HG02870 (cell line): Measurements from ENCODE around the gene WRNIP1.

Experiments used
- ATAC-seq: cut with Tn5 transposase; IDR thresholded peaks from one replicate; pipeline ENCODE4 v1.9.1; 2021; ENCODE audit warnings: mild to moderate bottlenecking, moderate library complexity; ENCODE audit not compliant: unreplicated experiment

Gene WRNIP1

DNA sequence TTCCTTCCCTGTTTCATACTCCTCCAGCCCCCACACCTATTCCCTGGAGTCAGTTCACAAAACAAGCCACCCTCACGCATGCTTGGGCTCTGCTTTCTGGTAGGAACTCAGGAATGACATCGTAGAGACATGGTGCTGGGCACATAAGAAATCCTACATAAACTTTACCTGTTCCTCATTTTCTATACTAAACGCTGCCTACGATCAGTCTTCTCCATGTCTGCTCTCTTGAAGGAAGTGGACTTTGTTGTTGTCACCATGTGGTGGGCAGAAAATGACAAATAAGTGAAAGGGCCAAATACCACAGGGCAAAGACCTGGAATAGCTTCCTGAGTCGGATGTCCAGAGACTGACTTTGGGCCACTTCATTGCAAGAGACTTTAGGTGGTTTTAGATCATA, 24.6 kb upstream of the WRNIP1 start:
- no peak for ATAC-seq

DNA sequence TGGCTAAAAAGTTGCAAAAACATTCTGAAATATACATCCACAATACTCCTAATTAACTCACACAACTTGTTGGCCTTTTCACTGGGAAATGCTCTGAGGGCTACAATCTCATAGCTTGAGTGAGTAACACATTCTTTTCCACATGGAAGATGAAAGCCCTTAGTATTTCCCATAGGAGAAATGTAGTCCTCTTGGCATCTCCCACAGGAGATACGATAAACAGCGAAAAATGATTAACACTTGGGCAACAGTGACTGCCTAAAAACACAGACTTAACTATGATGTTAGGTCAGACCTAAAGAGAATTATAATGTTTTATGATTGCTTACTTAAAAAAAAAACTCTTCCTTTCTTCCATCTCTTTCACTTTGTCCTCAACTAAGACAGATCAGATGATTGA, 23.4 kb upstream of the WRNIP1 start:
- ATAC-seq: no peak

DNA sequence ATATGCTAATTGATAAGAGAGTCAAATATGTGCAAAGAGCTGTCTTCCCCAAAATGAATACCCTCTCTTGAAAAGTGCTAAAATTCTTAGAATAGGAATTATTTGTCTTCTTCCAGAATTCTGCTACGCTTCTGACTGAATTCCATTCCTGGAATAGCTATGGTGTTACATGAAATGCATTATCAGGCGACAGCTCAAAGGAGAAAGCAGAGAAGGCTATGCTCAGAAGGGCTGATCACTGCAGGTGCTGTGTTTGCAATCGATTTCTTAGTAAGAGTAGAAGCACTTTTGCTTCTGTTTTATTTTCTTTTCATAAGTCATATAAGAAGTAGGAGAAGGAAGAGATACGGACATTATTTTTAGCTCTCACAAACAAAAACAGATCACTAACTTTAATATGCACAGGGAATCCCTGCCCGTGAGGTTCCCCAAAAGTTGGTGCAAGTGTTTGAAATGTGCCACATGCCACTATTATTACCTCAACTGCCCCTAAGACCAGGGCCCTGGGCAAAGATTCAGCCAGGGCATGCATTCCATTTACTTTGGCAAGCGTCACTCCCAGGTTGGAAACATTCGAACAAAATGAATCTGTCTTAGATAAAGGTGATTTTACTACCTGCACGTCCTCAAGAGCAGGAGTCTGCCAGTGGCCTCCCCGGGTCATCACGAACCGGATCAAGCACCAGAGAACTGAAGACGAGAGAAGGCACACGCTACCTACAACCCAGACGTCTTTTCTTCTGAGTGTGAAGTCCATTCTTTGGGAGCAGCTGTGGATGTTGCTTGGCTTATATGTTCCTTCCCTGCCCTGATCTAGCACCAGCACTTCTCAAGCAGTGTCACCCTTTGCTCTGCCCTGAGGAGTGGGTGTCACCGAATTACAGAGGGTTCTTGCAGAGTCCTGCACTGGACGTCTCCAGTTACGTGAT, 21.6 kb upstream of the WRNIP1 start:
- no peak for ATAC-seq

DNA sequence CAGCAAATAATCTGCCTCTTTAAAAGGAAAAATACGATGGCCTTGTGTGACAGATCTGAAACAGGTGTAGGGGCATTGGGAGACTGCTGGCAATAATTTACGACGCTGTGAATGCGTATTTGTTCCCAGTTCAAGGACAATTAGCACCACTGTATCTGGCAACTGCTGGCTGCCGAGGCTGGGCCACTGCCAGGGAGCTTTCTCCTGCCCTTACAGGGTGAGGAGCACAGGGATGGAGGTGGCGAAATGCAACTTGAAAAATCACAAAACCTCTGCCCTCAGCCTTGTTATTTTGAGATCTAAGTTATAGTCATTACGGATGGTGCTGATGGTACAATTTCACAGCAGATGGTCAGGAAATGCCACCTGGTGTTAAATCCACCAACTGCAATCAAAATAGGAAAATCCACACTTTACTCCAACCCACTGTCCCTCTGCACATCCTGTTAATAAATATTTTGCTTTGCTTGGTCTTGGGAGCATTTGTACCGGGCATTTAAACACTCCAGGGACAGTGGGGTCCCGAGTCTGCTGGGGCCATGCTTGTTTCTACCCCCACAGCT, 20.9 kb upstream of the WRNIP1 start:
- no peak for ATAC-seq

DNA sequence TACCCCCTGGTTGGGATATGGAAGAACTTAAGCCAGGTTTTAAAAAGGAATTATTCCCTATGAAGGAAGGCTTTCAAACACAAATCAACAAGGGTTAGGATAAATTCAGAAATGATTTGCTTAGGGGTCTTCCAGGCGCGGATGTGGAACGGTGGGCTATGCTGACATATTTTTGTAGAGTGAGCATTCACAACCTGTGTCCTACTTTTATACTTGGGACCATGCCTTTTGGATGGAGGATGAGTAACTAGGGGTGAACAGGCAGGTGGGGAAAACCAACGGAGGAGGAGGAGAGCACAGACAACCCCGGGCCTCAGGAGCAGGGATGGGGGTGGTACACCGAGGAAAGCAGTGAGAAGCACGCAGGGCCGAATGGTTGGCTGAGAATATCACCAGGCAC, 20.4 kb upstream of the WRNIP1 start:
- ATAC-seq: no peak

DNA sequence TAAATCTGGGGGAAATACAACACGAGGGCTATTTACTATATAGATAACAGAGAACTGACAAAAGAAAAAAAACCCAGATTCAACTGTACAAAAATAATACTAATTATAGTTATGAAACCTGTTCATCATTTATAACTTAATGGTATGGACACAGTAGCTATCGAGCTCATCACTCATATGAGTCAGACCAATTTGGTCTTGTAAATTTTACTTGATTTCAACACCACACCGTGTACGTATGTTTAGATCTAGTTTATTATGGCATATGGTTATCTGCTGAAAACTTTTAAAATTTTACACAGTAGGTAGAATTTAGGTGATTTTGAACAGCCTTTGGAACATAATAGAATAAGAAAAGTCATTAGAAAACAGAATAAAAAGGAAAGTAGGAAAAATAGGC, 19.9 kb upstream of the WRNIP1 start:
- ATAC-seq: no peak

DNA sequence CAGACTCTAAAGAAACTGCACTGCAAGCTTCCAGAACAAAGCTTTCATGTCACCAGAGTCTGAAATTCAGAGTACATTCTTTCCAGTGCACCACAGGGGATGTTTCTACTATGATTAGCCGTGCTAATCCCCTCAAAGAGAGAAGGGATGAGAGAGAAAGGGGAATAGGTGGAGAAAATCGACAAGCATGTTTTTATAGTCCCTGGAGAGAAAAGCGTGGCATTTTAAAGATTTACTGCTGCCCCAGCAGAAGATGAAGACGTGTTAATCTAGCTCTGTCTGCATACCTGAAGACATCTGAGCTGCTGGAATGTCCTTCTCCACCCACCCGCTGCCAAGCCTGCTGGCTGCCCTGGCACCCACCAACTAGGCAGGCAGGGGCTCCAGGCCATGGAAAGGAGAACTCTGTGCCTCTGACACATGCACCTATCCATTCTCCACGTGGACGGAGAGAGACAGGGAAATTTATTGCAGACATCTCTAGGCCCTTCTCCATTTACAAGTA, 18.6 kb upstream of the WRNIP1 start:
- no peak for ATAC-seq

DNA sequence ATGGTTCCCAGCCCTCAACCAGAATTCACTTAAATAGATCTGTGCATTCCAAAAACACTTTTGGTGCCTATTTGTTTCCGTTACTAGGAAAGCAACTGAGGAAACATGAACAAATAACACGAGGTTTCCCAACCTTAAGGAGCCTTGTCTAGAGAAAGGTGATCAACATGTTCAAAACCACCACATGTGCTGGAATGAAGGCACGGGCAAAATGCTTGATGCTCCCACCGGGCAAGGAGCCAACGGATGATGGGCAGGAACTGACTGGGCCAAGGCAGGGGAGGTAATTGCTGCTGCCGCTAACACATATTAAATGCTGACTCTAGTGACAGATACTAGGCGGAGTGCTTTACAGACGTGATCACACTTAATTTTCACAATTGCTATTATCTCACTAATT, 17.0 kb upstream of the WRNIP1 start:
- no peak for ATAC-seq

DNA sequence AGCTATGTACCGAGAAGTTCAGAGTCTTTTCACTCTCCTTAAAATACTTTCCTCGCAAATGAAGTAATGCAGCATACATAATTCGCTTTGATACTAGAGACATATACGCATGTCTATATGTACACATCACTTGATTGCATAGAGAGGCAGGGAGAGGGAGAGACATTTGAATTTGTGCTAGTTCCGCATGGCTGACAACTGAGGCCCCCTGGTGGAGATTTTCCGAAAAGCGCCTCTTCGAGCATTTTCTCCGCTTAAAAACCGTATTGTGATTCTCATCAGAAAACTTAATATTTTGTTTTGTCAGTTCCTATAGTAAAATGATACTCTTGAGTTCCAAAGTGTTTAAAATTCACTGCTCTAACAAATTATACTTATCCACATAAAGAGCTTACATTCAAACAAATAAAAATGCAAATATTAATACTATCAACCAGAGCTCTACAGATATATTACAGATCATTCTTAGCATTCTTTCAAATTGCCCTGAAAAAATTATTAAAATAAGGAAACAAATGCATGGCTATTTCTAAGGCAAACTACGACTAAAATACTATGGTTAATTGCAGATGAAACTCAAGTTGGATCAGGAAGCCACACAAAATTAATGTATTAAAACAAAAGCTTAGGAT, 15.1 kb upstream of the WRNIP1 start:
- ATAC-seq: no peak

DNA sequence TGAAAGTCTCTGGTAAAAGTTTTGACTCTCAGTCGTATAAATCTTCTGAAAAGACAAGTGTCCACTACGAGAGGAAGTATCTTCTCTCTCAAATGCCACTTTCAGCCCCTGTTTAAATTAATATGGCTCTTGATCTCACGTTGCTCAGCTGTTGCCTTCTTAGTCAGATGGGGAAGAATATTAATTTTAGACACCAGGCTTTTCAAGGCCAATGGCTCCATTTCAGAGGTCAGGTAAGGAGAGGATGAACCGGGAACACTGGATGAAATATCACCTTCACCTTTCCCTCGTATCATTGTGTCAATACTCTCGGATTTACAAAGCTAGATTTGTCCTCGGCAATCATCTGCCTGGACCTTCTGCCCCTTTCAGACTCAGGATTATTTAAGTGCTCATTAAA, 14.4 kb upstream of the WRNIP1 start, which contains the start of gene MYLK4:
Gene MYLK4, minus strand, starts transcription at position 91 of the 400 bp plus-strand sequence. CDS start 1,628 bp downstream, outside the sequence.
- no peak for ATAC-seq

DNA sequence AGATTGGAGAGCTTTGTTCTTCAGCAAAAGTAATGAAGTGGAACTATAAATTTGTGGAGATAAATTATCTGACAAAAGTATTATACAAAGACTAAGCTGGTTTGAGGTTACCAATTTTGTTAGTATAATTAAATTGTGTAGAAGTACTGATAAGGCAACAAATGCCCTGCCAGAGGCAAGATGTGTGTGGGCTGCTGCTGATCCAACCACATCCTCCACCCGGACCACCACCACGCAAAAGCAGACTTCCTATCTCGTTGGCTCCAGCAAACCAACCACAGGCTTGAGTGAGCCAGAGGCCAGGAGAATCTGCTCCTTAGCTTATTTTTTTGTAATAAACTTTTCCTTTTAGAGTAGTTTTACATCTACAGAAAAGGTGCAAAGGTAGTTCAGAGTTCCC, 13.3 kb upstream of the WRNIP1 start:
- no peak for ATAC-seq

DNA sequence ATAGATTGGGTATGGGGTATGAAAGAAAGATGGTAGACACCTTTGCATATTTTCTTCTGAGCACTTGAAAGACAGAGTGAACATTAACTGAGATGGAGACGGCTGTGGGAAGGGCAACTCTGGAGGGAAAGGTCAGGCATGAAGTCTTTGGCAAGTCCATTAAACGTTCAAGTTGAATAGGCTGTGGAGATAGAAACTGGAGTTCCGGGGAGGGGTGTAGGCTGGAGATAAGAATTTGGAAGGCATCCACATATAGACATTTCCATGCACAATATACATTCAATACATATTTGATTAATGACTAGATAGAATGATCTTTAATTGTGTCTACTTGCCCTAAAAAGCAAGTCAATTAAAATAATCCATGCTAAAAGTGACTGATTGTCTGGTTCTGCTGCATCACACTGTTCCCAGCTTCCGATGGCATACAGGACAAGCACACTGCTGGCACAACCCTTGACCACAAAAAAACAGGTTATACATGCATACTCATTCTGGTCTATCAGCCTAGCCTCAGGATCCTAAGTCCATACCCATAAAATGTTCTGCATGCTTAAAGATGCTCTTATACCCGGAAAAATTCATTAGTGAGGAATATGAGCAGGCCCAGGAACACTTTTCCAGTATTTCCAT, 12.6 kb upstream of the WRNIP1 start:
- no peak for ATAC-seq

DNA sequence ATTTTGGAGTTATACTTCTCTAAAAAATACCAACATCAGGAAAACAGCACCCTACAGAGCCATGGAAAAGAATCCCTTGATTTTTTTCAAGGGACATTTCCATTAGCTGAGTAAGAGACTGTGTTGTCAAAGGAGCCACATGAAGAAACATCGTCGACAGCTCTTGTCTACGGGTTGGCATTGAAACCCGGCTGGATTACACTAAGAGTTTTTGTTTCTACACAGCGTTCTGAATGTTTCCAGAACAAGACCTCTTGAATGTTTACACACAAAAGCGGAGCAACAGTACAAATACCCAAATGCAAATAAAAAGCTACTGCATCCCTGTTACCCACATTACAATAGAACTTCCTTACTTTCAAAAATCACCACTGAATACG, 12.1 kb upstream of the WRNIP1 start:
- ATAC-seq: no peak

DNA sequence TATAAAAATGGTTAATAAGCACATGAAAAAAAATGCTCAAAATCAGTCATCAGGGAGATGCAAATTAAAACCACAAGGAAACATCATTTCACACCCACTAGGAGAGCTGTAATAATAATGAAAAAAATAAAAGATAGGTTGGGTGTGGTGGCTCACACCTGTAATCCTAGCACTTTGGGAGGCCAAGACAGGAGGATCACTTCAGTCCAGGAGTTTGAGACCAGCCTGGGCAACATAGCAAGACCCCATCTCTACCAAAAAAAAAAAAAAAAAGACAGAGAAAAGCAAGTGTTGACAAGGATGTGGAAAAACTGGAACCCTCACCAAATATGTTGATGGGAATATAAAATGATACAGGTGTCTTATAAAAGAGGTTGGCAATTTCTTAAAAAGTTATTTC, 11.4 kb upstream of the WRNIP1 start:
- no peak for ATAC-seq

DNA sequence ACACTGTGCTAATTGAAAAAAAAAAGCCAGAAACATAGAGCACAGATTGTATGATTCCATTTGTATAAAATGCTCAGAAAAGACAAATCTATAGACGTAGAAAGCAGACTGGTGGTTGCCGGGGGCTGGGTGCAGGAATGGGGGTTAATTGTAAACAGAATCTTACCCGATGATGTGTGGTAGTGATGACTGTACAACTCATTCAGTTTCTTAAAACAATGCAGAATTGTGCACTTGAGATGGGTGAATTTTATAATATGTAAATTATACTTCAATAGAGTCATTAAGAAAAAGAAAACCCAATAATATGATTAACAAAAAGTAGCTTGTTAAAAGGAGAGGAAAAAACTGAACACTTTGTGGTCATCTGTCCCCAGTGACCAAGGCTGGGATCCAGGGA, 10.8 kb upstream of the WRNIP1 start:
- no peak for ATAC-seq

DNA sequence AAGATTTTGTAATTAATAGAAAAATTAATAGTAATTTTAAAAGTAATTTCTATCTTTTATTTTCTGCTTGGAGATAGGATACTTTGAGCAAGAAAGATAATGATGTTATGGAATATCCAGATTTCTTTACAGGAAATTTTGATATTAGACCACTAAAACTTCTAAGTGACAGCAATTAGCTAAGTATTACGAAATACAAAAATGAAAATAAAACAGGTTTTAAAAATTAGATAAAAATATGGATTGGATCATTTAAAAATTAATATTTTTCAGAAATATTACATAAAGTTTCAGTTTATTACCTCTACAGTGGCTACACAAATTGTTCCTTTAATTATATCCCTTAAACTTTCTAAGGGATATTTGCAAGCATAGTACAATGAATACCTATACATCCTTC, 10.3 kb upstream of the WRNIP1 start:
- no peak for ATAC-seq

DNA sequence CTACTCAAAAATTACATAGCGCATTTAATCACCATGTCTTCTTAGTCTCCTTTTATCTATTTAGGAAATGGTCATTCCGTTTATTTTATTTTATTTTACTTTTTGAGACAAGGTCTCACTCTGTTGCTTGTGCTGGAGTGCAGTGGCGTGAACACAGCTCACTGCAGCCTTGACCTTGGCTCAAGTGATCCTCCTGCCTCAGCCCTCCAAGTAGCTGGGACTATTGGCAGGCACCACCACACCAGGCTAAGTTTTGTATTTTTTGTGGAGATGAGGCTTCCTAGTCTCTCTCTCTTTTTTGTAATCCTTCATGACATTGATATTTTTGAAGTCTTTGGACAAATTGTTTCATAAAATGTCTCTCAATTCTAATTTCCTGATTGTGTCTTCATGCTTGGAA, 9.7 kb upstream of the WRNIP1 start:
- ATAC-seq: no peak

DNA sequence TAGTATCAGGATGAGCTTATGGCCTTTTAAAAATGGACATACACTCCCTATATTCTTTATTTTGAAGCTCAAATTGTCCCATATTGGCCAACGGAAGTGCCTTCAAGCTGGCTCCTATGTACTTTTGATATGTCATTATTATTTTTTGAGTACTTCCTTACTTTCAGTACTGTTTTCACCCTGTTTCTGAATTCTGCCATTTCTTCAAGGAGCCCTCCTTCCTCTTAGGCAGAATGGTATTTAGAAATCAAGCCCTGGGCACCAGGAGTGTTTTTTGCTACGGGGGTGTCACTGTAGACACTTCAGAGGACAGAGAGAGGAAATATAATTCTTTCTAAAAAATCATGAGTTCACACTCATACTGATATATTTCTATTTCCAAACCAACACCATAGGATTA, 9.0 kb upstream of the WRNIP1 start:
- ATAC-seq: no peak

DNA sequence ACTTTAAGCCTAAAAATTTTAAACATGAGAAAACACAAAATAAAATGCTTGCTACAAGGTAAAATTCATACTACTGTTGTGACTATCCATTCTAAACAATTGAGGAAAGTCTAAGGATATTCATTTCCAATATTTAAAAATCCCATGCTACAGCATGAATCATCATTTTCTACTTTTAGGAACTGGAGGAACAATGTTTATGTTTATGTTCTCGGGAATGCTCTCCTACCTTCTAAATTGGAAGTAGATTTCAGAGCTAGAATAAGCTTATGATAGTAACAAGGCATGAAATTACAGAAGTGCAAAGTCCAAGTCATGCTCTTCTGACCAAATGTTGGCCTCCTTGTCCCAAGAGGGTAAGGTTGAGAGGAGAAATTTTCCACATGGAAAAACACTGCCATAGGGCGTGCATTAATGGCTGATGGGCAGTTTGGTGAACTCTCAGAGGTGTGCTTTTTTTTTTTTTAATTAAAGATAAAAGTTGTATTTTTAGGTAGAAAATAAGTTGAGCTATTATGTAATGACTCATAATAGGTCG, 8.4 kb upstream of the WRNIP1 start:
- ATAC-seq: no peak

DNA sequence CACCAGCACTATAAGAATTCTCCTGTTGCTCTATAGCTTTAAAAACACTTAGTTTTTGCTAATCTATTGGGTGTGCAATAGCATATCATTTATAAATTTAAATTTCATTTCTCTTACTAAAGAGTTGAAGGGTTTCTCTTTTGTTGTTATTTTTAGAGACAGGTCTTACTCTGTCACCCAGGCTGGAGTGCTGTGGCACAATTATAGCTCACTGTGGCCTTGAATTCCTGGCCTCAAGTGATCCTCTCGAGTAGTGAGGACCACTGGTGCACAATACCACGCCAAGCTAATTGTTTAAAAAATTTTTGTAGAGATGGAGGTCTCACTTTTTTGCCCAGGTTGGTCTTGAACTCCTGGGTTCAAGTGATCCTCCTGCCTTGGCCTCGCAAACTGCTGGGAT, 6.2 kb upstream of the WRNIP1 start:
- ATAC-seq: no peak
